EH (cell line): Measurements from ENCODE around the gene MTURN.

Experiments
- DNase-seq: peaks from one replicate; pipeline ENCODE4 v3.0.0-alpha.2; 2015; ENCODE audit warnings: low read depth

The MTURN gene

DNA sequence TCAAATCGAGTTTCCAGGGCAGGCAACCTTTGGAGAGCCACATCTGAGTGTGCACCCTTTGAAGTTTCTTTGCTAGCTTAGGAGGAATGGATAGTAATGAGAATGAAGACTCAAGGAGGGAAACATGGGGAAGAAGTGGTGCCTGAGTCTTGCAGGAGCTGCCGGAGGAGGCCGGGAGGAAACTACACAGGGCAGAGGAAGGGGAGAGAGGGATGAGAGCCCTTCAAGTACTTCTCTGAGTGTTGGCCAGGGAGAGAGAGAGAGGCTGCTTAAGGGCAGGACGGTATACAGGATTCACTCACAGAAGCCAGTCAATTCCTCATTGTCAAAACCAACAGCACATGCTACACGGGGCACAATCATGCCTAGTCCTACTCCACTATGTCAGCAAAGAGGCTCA, 75.2 kb downstream of the MTURN start:
- no peak for DNase-seq
